HG03097 (cell line): ENCODE measurements around the gene MGMT.

Experiments used
- ATAC-seq: cut with Tn5 transposase; IDR thresholded peaks from one replicate; pipeline ENCODE4 v1.9.1; 2021; ENCODE audit not compliant: unreplicated experiment, low FRiP score

MGMT gene

GRCh38 chr10:129580901-129581300 is 113.9 kb downstream of the MGMT start:
- ATAC-seq, result no peak

DNA sequence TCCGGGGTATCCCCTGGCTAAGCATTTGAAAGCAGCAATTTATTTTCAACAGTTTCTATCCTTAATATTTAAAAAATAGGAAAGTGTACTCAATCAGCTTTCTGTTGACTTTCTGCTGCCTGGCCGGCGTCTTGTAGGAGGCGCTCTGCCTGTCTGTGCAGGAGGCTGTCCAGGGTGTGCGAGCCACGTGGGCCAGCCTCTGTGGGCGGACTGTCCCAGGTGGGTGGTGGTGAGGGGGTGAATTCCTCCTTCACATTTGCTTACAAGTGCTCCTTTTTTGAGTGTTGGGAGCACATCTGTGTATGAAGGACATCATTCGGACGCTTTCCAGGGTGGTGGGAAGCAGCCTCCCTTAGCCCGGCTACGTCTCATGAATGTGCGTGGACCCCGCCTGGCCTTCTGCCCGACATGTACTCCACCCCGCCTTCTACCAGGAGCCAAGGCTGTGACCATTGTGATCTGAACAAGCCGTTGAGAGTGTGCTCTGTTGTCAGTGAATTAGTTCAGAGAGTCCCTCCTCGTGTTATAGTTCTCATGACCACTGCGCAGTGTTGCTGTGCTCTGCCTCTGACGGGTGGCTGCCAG is 114.9 kb downstream of the MGMT start:
- no peak for ATAC-seq

GRCh38 chr10:129583831-129584230 is 116.8 kb downstream of the MGMT start:
- ATAC-seq, result no peak

DNA sequence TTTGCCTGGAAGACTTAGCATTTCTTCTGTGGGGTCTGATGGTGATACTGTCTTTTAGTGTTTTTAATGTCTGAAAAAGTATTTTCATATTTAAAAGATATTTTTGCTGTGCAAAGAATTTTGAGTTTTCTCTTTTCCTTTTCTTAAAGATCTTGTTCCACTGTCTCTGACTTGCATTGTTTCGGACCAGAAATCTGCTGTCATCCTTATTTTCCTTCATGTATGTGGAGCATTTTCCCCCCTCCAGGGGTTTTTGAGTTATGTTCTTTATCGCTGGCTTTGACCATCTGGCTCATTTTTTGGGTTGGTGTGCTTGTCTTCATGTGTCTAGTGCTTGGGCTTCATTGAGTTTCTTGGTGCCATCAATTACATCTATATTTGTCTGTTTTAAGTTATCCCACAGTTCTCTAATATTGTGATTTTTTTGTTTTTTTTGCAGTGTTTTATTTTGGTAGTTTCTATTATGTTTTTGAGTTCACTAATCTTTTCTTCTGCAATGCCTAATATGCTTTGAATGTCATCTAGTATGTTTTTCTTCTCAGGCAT is 119.9 kb downstream of the MGMT start:
- no peak for ATAC-seq

DNA sequence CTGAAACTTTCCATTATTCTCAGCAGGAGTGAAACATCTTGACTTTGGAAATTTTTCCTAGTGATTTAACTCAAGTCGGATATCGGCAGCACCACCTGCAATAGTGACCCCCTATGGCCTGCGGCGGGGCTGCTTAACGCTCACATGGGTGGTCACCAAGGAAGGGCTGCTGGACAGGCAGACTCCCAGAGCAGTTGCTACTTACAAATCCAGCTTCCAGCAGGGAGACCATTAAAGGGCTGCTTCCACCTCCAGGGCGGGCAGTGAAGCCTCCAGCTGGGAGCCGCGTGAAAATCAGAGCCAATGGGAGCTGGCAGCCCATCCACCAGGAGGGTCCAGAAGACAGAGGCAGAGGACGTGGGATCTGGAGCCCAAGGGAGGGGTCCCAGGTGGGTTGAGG is 122.5 kb downstream of the MGMT start:
- no peak for ATAC-seq

DNA sequence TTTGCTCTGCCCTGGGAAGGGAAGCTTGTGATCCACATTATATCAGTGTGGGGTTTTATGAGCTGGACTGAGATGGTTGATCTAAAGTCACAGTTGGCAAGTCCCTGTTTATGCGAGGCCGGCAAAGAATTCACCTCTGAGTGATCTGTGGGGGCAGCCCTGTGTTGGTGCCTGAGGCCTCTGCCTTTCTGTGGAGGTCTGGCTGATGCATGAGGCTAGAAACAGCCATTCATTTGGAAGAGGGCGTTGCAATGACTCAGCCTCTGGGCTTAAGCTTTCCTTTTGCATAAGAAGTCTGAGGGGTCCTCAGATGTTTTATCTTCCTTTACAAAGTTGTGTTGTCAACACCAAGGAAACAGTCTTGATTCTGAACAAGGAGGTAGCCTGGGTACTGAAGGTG is 126.9 kb downstream of the MGMT start:
- no peak for ATAC-seq

DNA sequence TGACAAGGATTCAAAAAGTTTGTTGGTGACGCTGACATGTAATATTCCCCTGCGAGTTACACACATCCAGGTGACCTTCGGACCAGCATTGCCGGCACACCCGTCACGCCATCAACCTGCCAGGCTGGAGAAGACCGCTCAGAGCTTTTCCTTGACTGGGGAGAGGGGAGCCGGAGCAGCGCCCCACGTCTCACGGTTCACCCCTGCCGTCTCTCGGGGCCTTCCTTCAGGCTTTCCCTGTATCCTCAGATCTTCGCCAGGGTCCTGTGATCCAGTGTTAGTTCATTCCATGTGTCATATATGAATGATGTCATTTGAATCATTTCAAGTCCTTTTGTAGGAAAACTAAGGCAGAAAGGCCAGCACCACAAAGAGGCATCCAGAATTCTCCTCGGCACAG is 127.8 kb downstream of the MGMT start:
- ATAC-seq, result no peak

DNA sequence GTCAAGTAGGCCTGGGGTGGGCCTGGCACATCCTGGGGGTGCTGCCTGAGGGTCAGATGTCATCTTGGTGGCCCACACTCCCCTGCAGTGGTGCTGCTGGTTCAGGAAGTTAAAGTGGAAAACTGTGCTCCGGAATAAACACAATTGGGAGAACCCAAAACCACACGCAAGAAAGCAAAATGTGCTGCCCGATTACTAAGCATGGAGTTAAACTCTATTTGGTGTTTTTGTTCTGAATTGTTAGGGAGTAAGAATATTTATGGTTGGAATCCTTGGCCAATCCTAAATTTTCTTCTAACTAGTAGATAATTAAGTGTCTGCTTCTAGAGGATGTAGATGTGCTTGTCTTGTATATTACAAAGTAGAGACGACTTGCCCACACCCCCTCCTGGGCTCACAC is 131.4 kb downstream of the MGMT start:
- ATAC-seq, result no peak

GRCh38 chr10:129599160-129599559 is 132.1 kb downstream of the MGMT start:
- ATAC-seq, result no peak

- ATAC-seq, result no peak
These were observed 134.7 kb downstream of the MGMT start for GRCh38 chr10:129601737-129602136.

DNA sequence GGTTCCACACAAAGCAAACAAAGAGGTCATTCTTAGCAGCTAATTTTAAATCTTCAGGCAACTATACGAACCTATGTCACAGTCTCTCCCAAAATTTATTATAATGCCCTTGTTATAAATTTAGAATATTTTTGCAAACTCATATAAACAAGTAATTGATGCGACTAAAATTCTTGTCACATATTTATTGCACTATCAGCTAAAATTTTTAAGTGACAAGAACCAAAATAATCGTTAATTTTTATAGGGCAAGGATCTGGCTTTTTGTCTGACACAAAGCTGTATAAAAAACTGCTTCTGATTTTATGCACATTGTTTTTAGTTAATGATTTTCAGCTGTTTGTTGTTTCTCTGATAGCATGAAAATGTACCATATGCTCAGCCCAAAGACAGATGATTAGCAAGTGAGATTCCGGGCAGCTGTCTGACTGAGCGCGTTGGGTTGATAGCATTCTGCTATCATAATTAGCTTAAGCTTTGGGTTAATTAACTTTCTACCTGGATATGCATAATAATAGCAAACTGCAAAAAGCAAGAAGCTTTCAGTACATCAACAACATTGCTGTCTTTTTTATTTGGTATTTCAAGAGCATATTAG is 136.0 kb downstream of the MGMT start:
- ATAC-seq, result no peak

GRCh38 chr10:129604333-129605032 is 137.4 kb downstream of the MGMT start:
- ATAC-seq, result no peak

DNA sequence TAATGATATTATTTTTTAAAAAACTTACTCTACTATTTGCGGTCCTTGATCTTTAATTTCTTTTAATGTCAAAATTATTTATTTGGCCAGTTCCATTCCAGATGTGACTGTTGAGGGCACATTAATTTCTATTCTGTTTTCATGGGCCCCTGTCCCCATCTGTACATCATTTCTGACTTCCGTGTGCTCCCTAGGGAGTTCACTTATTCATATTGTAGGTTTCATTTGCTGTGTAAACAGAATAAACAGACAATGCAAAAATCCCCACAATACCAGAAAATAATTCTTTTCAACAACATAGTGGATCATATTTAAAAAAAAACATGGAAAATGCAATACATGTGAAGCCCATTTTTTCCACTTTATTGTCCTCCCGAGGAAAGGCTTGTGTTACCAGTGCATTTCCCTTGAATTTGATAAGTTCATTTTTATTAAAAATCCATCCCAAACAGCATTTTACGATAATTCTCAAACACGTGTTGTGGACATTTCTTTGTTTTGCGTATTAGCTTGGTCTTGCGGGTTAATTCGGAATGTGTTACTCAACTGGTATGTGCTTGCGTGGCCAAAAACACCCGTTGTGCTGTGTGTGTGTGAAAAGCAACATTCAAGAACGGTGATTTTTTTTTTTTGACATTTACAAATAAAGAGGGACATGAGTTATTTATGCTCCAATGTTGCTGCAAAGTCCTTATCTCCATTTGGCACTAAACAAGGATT is 138.4 kb downstream of the MGMT start:
- ATAC-seq, result no peak

GRCh38 chr10:129605986-129606518 is 139.0 kb downstream of the MGMT start:
- no peak for ATAC-seq

GRCh38 chr10:129607607-129608109 is 140.6 kb downstream of the MGMT start:
- no peak for ATAC-seq

- no peak for ATAC-seq
These were observed 141.6 kb downstream of the MGMT start for GRCh38 chr10:129608653-129609052.

- no peak for ATAC-seq
These were observed 142.5 kb downstream of the MGMT start for GRCh38 chr10:129609551-129609950.

GRCh38 chr10:129612481-129613109 is 145.6 kb downstream of the MGMT start:
- ATAC-seq, result no peak

DNA sequence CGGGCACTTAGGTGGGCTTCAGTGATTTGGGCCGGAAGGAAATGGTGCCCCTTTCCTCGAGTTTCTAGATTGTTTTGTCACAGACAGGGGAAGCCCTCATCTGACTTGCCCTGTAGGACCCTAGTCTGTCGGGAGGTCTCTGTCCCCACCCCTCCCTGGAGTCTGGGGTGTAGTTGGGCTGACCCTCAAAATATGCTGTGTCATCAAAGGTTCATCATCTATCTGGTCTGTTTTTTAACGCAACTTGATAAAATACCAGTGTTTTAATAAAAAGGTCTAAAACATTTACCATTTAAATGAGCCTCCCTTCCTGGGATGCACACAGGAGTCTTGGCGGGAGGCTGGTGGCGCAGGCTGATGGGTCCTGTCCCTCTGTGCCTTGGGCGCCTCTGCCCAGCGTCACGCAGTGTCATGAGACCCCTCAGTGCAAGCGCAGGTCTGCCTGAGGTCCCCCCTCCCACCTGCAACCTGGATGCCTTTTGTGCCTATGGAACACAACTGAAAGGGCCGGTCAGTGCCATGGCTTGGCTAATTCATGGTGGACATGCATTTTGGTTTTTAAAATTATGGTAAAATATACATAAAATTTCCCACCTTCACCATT is 146.4 kb downstream of the MGMT start:
- no peak for ATAC-seq

DNA sequence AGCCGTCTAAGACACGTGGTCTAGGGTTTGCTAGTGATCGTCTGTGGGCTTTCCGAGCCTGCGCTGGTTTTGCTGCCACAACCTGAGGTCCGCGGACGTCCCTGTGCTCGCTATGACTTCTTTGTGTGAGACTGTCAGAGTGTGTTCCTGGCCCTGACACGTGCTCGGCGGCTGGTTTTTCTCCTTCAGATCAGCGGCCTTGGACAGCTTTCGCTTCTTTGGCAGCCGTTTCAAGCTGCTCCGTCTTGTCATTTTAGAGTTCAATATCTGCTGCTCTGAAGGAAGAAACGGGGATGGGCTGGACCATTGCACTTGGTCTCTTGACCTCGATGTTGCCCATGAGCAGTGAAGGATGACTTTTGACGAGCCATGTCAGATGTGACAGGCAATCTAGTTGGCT is 147.3 kb downstream of the MGMT start:
- ATAC-seq, result no peak
